ENCODE data around the gene GRM5.

GRCh38 chr11:88680806-88681205 lies 385.0 kb downstream of the GRM5 start:
- TF ChIP-seq CTCF (IDR thresholded peaks at IDR 0.05) (no peak), POLR2AphosphoS5 (IDR thresholded peaks at IDR 0.05) (no peak), POLR2A (IDR thresholded peaks at IDR 0.05) (no peak)
